Motor neuron (in vitro differentiated cells): Measurements from ENCODE around the gene OR8H2. TPM values are rescaled to one million over a fixed set of nuclear protein-coding genes. Genes with fewer than 3 reads are reported as not detected.
"Not testable (repeated sequence)": the region's sequence is repeated elsewhere in the genome, so short reads cannot be mapped to it uniquely, and the experiment has no call there.

Experiments used
- ATAC-seq, 8 experiments: fragments of 200-7000 bp; cut with Tn5 transposase; replicated peaks in 6 of 8; 2 replicates each; pipeline ENCODE4 v1.8.0; 2021; ENCODE audit warnings: mild to moderate bottlenecking in 8 of 8, moderate library complexity in 8 of 8
- H3K27ac ChIP-seq, 2 donors: fragments of 250-450 bp; sonication (Bioruptor Pico); 2 replicates each; pipeline ENCODE4 v1.9.0; 2021; ENCODE audit warnings: antibody characterized with exemption in 2 of 2, mild to moderate bottlenecking in 2 of 2, moderate library complexity in 1 of 2
- H3K4me1 ChIP-seq, 2 donors: fragments of 250-450 bp; sonication (Bioruptor Pico); replicated peaks in 1 of 2; 2 replicates each; pipeline ENCODE4 v1.6.1; 2021; ENCODE audit warnings: antibody characterized with exemption in 2 of 2, mild to moderate bottlenecking in 2 of 2, moderate library complexity in 1 of 2
- H3K4me3 ChIP-seq, 5 donors: fragments of 250-450 bp; sonication (Bioruptor Pico); 2 replicates each; pipeline ENCODE4 v1.9.0; 2021; ENCODE audit warnings: antibody characterized with exemption in 5 of 5, mild to moderate bottlenecking in 5 of 5, moderate library complexity in 4 of 5
- WGBS, 10 experiments: fragments of 450-650 bp; shearing (Covaris generic); methylation state at CpG; one replicate each; pipeline ENCODE4 v1.0.0; 2022; 5-methylcytosine and 5-hydroxymethylcytosine counted together
- in situ Hi-C, 9 experiments: fragments of 400-800 bp; cut with MboI; loops; one replicate each; pipeline ENCODE4 v1.15.0; 2021; ENCODE audit warnings: low sequenced_read_pairs in 9 of 9, low pct_unique_long_range_greater_than_20kb in 2 of 9; ENCODE audit not compliant: unreplicated experiment in 9 of 9
- total RNA-seq, 8 experiments: library from RNA; unstranded; fragments of 300-600 nt; gene quantifications; 2 replicates each; pipeline versions ENCODE4 v1.2.3 to v1.2.4, GENCODE V29; 2022

The OR8H2 gene, protein sequence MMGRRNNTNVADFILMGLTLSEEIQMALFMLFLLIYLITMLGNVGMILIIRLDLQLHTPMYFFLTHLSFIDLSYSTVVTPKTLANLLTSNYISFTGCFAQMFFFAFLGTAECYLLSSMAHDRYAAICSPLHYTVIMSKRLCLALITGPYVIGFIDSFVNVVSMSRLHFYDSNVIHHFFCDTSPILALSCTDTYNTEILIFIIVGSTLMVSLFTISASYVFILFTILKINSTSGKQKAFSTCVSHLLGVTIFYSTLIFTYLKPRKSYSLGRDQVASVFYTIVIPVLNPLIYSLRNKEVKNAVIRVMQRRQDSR
- under 1 TPM in 3 of 8 experiments, not detected in 5; 0.18 to 0.59 (median 0.47) TPM for total RNA-seq

DNA sequence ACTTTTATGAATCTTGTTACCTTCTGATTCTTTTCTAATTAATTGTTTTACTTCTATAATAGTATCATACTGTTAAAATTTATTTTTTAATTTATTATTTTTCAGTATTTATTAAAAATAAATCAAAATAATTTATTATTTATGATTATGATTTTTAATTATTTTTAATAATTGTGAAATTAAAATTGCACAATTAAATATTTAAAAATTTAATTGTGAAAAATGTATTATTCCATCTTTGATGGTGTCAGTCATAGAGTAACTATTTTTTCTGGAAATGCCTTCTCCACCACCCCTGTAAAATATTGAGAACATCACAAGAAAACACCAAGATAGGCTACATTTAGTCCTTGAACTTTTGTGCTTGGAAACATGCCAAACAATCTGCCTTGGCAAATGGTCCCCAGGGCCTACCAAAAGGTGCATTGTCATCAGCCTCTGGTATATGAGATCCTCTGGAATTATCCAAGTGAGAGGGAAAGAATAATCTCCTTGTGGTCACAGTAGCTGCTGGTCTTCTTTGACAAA lies at the start of gene OR8H2:
Gene OR8H2 (plus strand): TSS at position 478 of the 528 bp plus-strand sequence. CDS start 1,356 bp downstream, outside the sequence.
- Histone ChIP-seq H3K4me3 (no peak within 1 kb of the TSS), H3K27ac (no peak within 1 kb of the TSS), H3K4me1 (no peaks in the 10 kb centered on the region)
- in situ Hi-C loops, result no loop called here
- ATAC-seq, result no peak

DNA sequence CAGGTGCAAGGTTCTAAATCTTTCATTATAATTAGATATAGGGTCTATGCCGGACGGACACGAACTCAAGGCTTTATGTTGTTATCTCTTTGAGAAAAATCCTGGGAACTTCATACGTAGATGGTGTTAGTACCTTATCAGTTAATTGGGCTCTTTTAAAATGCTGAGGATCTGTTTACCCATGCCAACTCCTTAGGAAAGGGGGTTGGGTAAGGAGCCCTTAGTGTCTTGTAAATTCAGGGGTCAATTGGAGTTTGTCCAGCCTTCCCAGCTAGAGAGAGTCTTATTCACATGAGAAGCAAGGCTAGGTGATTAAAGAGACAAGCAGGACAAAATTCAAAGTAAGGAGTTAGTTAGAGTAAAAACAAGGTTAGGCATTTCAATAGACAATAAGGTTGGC lies 47.1 kb upstream of the OR8H2 start:
- H3K4me3 ChIP-seq, ATAC-seq, H3K4me1 ChIP-seq, H3K27ac ChIP-seq: not testable (repeated sequence)
- WGBS, 10 experiments, result 0 to 50% (median 11%) methylated on average over 1 to 4 of the region's 4 CpGs; no CpG with 5 or more reads in 3 of the 10 experiments
- in situ Hi-C loops, result loop anchor here in 1 of 9 experiments (25.0 kb wide), 1 partner anchor 106 kb away; the partner anchor contains the start of gene OR8K5

DNA sequence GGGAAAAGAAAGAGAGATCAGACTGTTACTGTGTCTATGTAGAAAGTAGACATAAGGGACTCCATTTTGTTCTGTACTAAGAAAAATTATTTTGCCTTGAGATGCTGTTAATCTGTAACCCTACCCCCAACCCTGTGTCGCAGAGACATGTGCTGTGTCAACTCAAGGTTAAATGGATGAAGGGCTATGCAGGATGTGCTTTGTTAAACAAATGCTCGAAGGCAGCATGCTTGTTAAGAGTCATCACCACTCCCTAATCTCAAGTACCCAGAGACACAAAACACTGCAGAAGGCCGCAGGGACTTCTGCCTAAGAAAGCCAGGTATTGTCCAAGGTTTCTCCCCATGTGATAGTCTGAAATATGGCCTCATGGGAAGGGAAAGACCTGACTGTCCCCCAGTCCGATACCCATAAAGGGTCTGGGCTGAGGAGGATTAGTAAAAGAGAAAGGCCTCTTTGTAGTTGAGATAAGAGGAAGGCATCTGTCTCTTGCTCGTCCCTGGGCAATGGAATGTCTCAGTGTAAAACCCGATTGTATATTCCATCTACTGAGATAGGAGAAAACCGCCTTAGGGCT lies 45.7 kb upstream of the OR8H2 start:
- in situ Hi-C loops, result loop anchor here in 1 of 9 experiments (25.0 kb wide), 1 partner anchor 105 kb away; the partner anchor contains the start of gene OR8K5
- H3K4me3 ChIP-seq, H3K27ac ChIP-seq, ATAC-seq, H3K4me1 ChIP-seq: not testable (repeated sequence)
- WGBS, 10 experiments, result 0 to 40% (median 10%) methylated on average over 1 to 3 of the region's 7 CpGs; no CpG with 5 or more reads in 1 of the 10 experiments

DNA sequence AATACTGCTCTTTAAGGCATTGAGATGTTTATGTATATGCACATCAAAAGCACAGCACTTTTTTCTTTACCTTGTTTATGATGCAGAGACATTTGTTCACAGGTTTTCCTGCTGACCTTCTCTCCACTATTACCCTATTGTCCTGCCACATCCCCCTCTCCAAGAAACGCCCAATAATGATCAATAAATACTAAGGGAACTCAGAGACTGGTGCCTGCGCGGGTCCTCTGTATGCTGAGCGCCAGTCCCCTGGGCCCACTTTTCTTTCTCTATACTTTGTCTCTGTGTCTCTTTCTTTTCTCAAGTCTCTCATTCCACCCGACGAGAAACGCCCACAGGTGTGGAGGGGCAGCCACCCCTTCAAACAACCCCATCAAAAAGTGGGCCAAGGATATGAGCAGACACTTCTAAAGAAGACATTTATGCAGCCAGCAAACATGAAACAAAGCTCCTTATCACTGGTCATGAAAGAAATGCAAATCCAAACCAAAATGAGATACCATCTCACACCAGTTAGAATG lies 45.2 kb upstream of the OR8H2 start:
- not testable (repeated sequence) for H3K27ac ChIP-seq, H3K4me1 ChIP-seq, ATAC-seq, H3K4me3 ChIP-seq
- in situ Hi-C loops, result loop anchor here in 1 of 9 experiments (25.0 kb wide), 1 partner anchor 104 kb away; the partner anchor contains the start of gene OR8K5
- WGBS, 10 experiments, result 0 to 95% (median 48%) methylated on average over 2 to 5 of the region's 7 CpGs; no CpG with 5 or more reads in 3 of the 10 experiments

DNA sequence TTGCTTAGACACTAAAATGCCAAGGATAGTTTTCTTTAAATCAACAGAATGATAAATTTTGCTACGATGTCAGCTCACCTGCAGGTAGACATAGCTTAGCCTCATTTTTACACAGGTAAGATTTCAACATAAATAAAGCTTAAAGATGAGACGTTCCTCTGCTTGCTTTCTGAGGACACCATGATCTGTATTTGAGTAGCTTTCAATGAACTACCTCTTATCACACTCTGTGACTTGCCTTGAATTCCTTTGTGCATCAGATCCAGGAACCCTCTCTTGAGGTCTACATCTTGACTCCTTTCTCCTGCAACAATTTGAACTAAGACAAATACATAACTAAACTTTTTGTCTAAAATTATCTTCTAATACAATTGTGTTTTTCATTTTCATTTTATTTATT lies 36.5 kb upstream of the OR8H2 start:
- Histone ChIP-seq H3K4me3 (no peak overlapping the region), H3K4me1 (no peaks in the 10 kb centered on the region), H3K27ac (no peak overlapping the region)
- WGBS, 10 experiments, result 0 to 100% (median 60%) methylated on average over 1 to 2 of the region's 2 CpGs
- in situ Hi-C loops, result loop anchor here in 1 of 9 experiments (25.0 kb wide), 1 partner anchor 95 kb away; the partner anchor contains the start of gene OR8K5
- ATAC-seq, result no peak

DNA sequence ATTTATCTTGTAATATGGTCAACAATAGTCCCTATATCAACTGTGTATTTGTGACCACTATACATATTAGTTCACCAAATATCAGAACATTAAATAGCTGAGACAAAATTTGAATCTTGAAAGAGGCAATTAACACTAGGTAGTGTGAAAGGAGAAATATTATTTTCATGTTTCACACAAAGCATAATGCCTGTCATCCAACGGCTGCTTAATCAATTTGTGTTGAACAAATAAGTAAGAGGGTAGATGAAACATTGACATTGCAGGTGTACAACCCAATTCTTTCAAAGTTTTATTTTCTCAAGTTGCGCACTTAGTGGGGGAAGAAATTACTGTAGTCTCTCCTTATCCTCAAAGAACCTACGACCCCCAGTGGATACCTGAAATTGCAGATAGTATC lies 13.8 kb upstream of the OR8H2 start:
- in situ Hi-C loops, result no loop called here
- Histone ChIP-seq H3K4me1 (no peaks in the 10 kb centered on the region), H3K4me3 (no peak overlapping the region), H3K27ac (no peak overlapping the region)
- WGBS, 10 experiments, result 0 to 94% (median 40%) methylated on average over 1 to 3 of the region's 3 CpGs; no CpG with 5 or more reads in 1 of the 10 experiments
- ATAC-seq, result no peak

DNA sequence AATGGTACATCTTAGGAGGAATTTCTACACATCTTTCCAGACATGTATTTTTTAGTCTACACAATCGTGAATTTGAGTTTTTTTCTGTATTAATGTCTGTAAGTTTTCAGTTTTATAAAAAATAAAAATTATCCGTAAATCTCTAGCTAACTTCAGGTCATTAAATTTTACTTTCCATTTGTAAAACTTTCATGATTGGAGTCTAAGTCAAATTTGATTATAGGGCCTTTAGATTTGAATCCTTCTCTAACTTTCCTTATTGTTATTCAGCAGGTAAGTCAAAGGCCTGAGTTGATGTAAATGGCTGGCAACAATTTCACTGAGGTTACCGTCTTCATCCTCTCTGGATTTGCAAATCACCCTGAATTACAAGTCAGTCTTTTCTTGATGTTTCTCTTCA lies 10.5 kb upstream of the OR8H2 start, which contains the start of gene OR8I2:
Gene OR8I2 (plus strand): TSS at position 301 of the 400 bp plus-strand sequence. CDS start 0 bp downstream, at position 301.
- in situ Hi-C loops, result no loop called here
- no peak for ATAC-seq
- WGBS, 10 experiments, result 0 to 90% (median 51%) methylated on average over 1 to 3 of the region's 3 CpGs

DNA sequence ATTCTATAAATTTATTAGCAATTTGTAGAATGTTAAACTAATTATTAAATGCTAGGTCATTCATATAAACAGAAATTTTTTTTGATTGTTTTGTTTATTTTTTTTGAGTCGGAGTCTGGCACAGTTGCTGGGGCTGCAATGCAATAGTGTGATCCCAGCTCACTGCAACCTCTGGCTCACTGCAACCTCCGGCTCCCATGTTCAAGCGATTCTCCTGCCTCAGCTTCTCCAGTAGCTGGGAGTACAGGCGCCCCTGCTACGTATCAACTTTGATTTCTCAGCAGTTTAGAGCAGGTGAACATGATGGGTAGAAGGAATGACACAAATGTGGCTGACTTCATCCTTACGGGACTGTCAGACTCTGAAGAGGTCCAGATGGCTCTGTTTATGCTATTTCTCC lies 18.6 kb downstream of the OR8H2 start, which contains the start of gene OR8H3:
Gene OR8H3 (plus strand): TSS at position 301 of the 400 bp plus-strand sequence. CDS start 0 bp downstream, at position 301.
- no peak for ATAC-seq
- no peak within 1 kb of the TSS for H3K4me3 ChIP-seq
- in situ Hi-C loops, result no loop called here
- no peak within 1 kb of the TSS for H3K27ac ChIP-seq
- 12 to 97% (median 59%) methylated on average over 1 to 6 of the region's 6 CpGs; no CpG with 5 or more reads in 2 of the 10 experiments for WGBS, 10 experiments
- no peaks in the 10 kb centered on the region for H3K4me1 ChIP-seq

More for the DNA sequence above, 10.5 kb upstream of the OR8H2 start, which contains the start of gene OR8I2:
- Histone ChIP-seq H3K4me3 (no peak within 1 kb of the TSS), H3K27ac (no peak within 1 kb of the TSS), H3K4me1 (no peaks in the 10 kb centered on the region)

DNA sequence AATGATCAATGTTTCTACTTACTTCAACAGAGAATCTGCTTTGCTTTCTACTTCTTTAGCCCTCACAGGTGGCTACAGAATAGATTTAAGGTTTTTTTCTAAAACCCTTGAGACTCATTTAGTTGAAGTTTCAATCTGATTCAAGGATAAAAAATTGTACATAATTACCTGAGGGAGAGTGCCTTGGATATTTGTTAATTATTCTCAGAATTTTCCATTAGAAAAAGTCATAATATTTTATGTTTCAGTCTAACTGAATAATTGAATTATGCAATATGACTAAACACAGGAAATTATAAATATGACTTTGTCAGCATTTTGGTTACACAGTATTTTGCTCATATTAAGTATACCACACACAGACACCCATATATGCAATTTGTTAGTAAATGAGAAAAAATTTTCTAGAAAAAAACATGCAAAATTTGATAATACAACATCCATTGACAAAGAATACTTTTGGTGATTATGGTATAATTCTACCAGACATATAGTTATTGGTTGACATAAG lies 36.7 kb downstream of the OR8H2 start, which contains the start of gene OR8J3:
Gene OR8J3 (minus strand): TSS at position 51 of the 511 bp plus-strand sequence. CDS start 2,483 bp downstream, outside the sequence.
- Histone ChIP-seq H3K4me1 (no peaks in the 10 kb centered on the region), H3K27ac (no peak within 1 kb of the TSS), H3K4me3 (no peak within 1 kb of the TSS)
- in situ Hi-C loops, result loop anchor here in 1 of 9 experiments (25.0 kb wide), 1 partner anchor 97 kb away; the partner anchor contains the start of gene OR5T2
- no peak for ATAC-seq

DNA sequence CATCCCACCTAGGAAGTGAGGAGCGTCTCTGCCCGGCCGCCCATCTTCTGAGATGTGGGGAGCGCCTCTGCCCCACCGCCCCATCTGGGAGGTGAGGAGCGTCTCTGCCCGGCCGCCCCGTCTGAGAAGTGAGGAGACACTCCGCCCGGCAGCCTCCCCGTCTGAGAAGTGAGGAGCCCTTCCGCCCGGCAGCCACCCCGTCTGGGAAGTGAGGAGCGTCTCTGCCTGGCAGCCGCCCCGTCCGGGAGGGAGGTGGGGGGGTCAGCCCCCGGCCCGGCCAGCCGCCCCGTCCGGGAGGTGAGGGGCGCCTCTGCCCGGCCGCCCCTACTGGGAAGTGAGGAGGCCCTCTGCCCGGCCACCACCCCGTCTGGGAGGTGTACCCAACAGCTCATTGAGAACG lies 40.2 kb downstream of the OR8H2 start:
- not testable (repeated sequence) for ATAC-seq, H3K4me1 ChIP-seq, H3K27ac ChIP-seq, H3K4me3 ChIP-seq
- in situ Hi-C loops, result loop anchor here in 1 of 9 experiments (25.0 kb wide), 1 partner anchor 94 kb away; the partner anchor contains the start of gene OR5T2
- WGBS, 10 experiments, result no CpG with 5 or more reads among the region's 30 CpGs

DNA sequence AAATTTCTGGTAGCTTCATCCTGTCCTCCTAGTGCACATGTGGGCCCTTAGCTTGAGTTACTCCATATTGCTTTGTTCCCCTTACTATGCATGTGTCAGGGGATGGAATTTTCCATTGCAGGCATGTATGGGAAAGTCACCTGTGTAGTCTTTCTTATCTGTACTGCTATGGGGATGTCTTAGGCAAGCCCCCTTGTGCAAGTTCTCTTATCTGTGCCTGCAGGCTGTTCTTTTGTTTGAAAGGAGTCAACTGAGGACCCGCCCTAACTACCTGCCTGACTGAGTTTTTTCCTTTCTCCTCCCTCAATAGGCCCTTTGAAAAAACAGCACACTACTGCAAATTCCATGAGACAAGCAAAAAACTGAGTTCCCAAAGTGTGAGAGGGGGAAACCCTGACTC lies 47.9 kb downstream of the OR8H2 start:
- WGBS, 10 experiments, result 13 to 86% (median 60%) methylated on average over 1 of the region's 1 CpG; no CpG with 5 or more reads in 5 of the 10 experiments
- H3K4me1 ChIP-seq, result no peaks in the 10 kb centered on the region
- no peak for ATAC-seq
- in situ Hi-C loops, result loop anchor here in 1 of 9 experiments (25.0 kb wide), 1 partner anchor 89 kb away; no protein-coding TSS in a partner anchor
- H3K4me3 ChIP-seq, result no peak overlapping the region
- no peak overlapping the region for H3K27ac ChIP-seq

DNA sequence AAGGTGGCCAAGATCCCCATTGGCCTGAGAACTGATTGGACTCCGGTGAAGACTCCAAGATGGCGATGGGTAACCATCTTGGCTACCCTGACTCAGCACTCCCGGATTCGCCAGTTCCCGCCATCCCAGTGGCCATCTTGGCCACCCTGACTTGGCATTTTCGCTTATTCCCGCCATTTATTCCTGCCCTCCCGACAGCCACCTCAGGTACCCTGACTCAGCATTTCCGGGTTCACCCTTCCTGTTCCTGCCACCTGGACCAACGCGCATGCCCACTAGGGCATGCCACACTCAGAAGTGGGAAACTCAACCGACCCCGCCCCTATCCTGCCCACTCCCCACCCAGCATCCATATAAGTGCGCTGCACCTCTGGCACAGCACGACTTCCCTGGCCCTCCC lies 48.8 kb downstream of the OR8H2 start:
- WGBS, 10 experiments, result 20 to 100% (median 93%) methylated on average over 1 to 3 of the region's 15 CpGs; no CpG with 5 or more reads in 5 of the 10 experiments
- H3K27ac ChIP-seq, result no peak overlapping the region
- ATAC-seq, result no peak
- in situ Hi-C loops, result loop anchor here in 1 of 9 experiments (25.0 kb wide), 1 partner anchor 90 kb away; no protein-coding TSS in a partner anchor
- no peaks in the 10 kb centered on the region for H3K4me1 ChIP-seq
- H3K4me3 ChIP-seq, result no peak overlapping the region
